Occipital lobe (tissue), 2 donors: Measurements from ENCODE around the gene FUT7. TPM values are rescaled to one million over a fixed set of nuclear protein-coding genes. Genes with fewer than 3 reads are reported as not detected.

Experiments used
- DNase-seq: peaks from one replicate; lab custom pipeline; 2025; lab: John Stamatoyannopoulos, UW
- total RNA-seq: library from RNA; depleted of rRNA; stranded (reverse); fragments of >200 nt; gene quantifications from one replicate; pipeline ENCODE4 v1.2.3, GENCODE V29; 2014

Gene FUT7, protein sequence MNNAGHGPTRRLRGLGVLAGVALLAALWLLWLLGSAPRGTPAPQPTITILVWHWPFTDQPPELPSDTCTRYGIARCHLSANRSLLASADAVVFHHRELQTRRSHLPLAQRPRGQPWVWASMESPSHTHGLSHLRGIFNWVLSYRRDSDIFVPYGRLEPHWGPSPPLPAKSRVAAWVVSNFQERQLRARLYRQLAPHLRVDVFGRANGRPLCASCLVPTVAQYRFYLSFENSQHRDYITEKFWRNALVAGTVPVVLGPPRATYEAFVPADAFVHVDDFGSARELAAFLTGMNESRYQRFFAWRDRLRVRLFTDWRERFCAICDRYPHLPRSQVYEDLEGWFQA
- total RNA-seq, result not detected

DNA sequence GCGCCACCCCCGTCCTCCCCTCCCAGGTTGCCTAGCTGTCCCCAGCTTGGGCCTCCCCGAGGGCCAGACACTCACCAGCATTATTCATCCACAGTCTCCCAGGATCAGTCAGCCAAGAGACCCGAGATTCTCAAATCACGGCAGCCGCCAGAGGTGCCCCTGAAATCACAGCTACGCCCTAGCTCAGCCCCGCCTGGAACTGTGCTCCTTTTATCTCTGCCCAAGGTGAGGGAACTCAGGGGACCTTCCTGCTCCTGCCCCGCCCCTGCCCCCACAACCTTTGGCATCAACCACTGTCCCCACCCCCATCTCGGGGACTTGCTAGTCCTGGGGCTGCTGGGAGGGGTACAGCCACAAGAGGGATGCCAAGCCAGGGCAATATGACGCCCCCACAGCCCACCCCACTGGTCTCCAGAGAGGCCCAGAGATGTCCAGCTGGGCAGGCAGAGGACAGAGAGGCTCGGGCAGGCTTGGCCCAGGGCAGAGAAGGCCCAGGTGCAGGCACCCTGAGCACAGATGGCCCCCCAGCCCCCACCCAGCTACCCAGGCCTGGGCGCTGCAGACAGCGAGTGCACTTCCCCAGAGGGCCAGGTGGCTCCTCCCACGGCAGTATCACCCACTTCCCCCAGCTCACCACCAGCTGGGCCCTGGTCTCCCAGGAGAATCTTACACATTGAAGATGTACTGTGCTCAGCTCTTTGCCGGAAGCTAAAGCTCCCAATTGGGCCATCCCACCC is at the start of gene FUT7:
Gene FUT7, minus strand, starts transcription at position 185 of the 737 bp plus-strand sequence. Its CDS starts 97 bp downstream, at position 88.
- DNase-seq, result no peak

DNA sequence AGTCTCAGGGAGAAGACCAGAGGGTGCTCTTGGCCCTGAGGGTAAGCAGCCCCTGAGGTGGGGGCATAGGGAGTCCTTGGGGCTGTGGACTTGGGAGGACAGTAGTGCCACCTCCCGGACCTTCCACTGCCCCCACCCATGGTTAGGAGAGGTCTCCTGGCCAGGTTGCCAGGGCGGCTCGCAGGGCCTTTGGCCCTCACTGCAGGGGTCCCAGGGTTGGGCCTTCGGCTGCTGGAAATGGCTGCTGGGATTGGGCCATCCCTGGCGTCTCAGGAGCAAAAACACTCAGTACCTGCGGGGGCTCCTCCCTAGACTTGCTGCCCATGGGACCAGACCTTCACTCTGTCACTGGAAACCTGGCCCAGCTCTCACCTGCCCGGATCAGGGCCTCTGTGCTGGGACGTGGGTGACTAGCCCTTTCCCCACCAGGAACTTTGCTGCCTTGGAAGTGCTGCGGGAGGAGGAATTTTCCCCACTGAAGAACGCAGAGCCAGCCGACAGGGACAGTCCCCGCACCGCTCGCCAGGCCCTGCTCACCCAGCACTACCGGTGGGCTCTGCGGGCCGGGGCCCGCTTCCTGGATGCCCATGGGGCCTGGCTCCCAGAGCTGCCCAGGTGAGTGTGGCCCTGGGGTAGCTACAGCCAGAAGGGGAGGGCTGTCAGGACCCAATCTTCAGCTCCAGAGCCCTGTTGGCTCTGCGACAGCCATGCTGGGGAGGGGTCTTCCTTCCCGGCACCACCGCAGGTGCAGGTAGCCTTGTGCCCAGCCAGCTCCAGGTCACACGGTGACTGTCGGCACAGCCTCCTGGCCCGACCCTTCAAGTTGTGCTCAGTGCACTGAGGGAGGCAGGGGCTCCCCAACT is 48.6 kb upstream of the FUT7 start:
- DNase-seq, result no peak

DNA sequence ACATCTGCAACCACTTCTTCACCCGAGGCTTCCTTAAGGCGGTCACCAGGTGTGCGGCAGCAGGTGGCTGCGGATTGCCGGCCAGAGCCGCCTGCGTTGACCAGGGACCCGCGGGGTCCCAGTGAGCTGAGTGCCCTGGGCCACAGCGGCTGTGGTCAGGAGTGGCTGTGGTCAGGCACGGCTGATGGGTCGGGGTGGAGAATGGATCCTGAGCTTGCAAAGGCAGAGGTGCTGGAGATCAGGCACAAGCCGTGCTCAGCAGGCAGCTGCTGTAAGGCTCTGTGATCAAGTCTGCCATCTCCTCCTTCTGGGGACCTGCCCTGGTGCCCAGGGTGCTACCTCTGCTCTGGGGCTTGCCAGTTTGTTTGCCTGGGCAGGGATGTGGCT is 47.5 kb upstream of the FUT7 start:
- no peak for DNase-seq

DNA sequence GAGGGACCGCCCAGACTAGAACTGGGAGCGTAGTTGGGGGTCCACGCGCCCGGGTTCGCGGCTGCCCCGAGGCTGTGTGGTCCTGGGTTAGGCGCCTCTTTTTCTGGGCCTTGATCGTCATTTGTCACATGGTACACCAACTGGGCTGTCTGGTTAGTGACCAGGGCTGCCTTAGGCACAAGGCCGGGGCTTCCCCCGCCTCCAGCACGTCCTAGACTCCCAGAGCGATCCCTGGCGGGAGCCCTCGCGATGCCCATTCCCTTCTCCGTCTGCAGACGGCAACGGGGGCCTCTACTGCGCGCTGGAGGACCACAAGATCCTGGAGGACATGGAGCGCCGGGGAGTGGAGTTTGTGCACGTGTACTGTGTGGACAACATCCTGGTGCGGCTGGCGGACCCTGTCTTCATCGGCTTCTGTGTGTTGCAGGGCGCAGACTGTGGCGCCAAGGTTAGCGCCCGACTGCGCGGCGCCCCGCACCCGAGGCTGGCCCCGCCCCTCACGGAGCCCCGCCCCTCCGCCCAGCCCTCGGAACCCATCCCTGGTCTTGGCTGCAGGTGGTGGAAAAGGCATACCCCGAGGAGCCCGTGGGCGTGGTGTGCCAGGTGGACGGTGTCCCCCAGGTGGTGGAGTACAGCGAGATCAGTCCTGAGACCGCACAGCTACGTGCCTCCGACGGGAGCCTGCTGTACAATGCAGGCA is 47.0 kb upstream of the FUT7 start:
- no peak for DNase-seq

DNA sequence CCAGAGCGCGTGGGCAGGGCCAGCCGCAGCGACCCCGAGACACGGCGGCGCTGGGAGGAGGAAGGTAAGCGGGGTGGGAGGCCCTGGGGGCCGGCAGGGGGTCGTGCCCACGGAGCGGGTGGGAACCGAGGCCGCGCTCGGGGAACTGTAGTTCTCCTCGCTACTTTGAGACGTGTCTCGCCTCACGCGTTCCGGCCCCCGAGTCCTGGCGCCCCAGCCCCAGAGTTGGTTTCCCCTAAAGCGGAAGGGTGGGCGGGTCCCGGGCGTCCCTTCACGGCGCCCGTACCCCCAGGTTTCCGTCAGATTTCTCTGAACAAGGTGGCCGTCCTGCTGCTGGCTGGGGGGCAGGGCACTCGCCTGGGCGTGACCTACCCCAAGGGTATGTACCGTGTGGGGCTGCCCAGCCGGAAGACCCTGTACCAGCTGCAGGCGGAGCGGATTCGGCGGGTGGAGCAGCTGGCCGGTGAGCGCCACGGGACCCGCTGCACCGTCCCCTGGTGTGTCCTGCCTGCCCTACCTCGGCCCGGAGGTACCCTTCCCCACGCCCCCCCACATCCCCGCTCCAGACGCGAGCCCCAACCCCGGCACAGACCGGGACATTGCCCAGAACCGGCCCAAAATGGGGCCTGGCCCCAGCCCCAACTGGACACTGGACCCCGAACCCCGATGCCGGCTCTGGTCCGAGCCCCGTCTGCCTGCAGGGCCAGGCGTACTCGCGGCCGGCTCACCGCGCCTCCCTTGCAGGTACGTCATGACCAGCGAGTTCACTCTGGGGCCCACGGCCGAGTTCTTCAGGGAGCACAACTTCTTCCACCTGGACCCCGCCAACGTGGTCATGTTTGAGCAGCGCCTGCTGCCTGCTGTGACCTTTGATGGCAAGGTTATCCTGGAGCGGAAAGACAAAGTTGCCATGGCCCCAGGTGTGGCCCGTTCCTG is 46.1 kb upstream of the FUT7 start:
- no peak for DNase-seq

DNA sequence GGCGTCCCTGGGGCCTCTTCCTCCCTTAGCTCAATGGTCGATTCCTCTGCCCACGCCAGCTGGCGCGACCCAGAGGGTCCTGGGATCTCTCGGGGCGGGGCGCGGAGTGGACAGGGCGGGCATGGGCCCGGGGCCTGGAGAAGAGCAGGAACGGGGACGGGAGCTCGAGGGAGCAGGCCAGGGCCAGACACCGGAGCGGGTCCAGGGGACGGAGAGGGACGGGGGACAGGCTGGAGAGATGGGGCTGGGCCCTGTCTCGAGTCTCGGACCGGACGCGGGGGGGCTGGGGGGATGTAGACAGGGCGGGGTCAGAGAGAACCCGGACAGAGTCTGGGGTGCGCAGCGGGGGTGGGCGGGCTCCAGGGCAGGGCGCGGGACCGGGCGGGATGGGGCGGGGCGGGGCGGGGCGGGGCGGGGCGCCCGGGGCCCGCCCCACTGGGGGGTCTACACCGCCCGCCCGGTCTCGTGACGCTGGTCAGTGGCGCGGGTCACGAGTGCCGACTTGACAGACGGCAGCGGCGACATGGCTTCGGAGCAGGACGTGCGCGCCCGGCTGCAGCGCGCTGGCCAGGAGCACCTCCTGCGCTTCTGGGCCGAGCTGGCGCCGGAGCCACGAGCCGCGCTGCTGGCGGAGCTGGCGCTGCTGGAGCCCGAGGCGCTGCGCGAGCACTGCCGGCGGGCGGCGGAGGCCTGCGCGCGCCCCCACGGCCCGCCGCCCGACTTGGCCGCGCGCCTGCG is 45.3 kb upstream of the FUT7 start, which contains the start of gene UAP1L1:
Gene UAP1L1, plus strand, starts transcription at position 508 of the 738 bp plus-strand sequence. Its CDS starts 16 bp downstream, at position 524.
- peak; percentile 77 for DNase-seq

DNA sequence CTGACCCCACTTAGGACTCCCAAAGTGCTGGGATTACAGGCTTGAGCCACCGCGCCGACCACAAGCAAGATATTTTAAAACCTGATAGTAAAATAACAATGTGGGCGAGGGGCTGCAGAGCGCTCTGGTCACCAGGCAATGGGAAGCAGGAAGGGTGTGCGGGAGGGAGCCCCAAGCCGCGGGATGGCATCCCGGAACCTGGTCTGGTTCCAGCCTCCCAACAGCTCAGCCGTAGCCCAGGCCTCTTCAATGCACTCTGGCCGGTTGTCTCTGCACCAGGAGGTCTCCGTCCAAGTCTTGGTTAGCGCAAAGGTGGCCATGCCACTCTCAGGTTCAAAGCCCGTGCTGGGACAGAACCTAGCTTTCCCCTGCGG is 44.7 kb upstream of the FUT7 start:
- DNase-seq, result no peak

DNA sequence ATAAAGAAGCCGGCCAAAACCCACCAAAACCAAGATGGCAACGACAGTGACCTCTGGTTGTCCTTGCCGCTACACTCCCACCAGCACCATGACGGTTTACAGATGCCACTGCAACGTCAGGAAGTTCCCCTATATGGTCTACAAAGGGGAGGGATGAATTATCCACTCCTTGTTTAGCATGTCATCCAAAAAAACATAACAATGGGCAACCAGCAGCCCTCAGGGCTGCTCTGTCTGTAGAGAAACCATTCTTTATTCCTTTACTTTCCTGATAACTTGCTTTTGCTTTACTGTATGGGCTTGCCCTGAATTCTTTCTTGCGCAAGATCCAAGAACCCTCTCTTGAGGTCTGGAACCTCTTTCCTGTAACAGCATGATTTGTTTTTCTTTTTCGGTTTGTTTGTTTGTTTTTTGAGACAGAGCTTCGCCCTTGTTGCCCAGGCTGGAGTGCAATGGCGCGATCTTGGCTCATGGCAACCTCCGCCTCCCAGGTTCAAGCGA is 43.4 kb upstream of the FUT7 start:
- DNase-seq, result no peak

DNA sequence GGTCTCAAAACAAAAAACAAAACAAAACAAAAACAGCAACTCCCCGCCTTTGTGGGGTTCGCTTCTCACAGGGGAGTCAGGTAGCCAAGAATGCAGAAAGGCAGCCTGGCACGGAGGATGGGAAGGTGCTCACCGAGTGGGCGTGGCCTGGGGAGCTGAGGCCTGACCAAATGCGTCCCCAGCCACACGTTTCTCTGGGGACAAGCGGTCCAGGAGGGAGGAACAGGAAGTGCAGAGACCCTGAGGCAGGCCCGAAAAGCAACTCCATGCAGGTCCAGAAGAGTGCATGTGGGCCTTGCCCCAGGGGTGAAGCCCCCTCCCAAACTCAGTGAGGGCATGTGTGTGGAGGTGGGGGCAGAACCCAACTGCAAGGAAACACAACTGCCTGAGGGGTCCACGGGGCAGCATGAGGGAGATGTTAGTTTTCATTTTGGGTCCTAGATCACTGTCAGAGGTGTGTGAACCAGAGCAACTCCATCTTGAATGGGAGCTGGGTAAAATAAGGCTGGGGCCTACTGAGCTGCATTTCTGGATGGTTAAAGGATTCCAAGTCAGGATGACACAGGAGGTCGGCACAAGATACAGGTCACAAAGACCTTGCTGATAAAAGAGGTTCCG is 42.9 kb upstream of the FUT7 start:
- no peak for DNase-seq

DNA sequence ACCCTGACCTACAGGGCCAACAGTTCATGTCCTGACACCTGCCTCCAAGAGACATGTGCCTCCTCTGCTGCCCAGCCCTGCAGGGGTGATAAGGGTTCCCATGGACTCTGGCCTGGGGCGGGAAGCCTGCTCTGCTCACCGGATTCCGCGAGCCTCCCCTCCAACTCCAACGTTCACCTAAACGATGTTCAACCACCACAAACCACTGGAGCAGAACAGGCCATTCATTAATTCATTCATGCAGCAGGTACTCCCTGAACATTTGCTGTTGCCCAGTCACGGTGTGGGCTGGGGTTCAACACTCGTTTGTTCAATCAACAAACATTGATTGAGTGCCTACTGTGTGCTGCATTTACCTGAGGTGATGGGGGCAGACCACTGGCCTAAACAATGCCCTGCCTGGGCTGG is 42.1 kb upstream of the FUT7 start:
- no peak for DNase-seq

DNA sequence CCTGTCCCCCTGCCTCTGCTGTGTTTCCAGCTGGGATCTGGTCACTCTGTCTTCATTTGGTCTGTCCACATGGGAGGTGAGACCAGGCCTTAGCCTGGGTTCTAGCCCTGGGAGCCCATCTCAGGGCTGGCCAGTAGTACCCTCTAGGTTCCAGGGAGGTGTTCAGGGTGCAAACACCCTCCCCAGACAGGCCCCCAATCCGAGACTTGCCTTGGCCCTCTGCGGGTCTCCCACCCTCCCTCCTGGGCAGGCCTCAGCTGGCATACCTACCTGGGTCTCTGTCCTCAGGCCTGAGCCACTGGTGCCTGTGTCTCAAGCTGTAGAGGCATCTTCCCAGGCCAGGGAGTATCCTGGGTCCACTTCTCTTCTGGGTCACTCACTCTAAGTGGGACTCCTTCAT is 39.4 kb upstream of the FUT7 start:
- DNase-seq, result no peak

DNA sequence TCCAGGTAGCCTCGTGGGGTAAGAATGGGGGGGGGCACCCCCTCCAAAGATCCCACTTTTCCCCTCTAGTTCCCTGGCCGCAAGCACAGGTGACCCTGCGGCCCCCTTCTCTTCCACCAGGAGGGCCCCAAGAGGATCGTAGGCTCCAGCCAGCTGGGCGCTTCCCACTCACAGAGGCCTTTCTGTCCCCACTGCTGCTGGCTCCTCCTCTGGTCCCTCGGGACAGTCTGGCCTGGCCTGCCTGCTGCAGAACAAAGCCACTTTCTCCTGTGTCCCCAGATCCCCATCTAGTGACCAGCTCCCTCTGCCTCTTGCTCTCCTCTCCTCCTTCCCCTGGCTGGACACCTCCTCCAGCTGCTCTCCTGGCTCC is 39.0 kb upstream of the FUT7 start:
- peak; percentile 61 for DNase-seq

DNA sequence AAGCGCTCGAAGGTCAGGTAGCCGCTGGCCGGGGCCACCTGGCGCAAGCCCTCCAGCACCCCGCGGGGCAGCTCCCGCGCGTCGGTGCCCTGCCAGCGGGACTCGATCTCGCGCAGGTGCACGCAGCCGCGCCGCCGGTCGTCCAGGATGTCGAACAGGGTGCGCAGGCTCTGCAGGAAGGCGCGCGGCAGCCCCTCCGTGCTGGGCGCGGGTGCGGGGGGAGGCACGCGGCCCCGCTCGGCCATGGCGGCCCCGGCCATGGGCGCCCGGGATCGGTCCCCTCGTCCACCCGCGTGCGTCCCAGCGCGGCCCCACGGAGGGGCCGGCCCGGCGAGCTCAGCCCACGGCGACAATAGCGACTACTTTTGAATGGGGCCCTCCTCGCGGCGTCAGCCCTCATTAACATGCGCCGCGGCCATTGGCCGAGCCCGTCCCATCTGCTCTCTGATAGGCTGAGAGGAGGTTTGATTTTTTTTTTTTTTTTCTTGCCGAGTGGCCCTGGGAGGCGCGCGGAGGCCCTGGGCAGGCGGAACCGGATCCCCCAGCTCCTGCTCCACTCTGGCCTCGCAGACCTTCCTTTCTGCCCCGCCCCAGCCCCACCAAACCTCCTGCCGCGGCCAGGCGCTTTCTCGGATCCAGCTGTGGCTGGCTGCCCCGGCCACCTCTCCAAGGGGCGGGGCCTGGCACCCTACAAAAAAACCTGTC is 38.5 kb upstream of the FUT7 start, which contains the start of gene SAPCD2:
Gene SAPCD2, minus strand, starts transcription at position 357 of the 705 bp plus-strand sequence. Its CDS starts 97 bp downstream, at position 260.
- DNase-seq, result peak; percentile 68

DNA sequence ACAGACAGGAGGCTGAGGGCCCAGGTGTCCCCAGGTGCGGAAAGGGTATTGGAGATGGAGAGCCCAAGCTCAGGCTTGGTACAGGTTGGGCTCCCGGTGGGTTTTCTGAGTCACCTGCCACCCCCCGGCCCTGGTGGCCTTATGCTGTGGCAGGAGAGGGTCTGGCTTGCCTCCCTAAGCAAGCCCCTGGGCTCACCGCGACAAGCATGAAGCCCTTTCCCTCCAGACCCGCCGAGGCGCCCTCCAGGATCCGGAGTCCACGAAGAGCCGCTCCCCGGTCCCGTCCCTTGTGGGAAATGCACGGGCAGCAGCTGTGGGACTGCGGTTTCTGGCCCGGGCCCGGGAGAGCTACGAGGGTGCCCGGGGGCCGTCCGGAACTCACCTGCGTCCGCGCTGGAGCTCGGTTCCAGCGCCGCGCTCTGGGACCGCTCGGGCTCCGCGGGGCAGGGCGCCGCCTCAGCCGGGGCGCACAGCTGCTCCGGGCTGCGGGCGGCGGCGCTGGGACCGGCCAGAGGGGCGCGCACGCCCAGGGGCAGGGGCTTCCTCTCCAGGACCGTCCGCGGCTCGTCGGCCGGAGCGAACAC is 37.7 kb upstream of the FUT7 start:
- no peak for DNase-seq

DNA sequence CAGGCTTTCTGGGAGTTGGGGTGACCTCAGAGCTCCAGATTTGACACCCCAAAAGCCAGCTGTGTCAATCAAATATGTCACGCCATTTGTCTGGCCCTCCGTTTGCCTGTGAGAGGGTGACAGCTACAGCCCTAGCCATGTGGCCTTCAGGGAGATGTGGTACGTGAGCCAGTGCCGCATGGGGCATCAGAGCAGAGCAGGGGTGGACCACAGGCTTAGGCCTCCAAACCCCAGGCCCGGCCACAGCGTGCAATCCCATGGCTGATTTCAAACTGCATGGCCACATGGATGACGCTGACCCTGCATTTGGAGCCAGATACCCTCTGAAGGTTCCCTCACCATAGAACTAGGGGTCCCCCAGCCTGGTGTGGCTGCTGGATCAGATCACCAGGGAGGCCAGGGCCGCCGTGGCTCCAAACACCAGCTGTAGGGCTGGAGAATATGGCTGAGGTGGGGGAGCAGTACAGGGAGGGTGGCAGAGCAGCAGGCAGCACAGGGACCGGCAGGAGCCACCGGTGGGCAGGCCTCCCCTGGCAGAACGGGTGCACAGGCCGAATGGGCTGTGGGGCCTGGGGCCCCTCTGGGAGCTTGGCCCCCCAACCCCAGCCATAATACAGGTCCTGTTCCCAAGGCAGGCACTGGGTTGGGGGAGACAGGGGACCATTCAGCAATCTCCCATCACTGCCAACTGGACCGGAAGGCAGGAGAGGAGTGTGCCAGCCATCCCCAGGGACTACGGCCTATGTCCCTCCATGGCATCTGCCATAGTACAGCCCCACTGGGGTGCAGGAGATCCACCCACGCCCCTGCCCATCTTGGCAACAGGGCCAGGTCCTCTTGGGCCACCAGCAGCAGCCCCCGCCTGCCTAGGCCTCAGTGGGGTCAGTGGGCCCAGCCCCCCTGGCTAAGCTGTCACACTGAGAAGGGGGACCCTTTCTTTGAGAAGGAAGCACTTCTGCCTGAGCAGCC is 36.9 kb upstream of the FUT7 start:
- no peak for DNase-seq

DNA sequence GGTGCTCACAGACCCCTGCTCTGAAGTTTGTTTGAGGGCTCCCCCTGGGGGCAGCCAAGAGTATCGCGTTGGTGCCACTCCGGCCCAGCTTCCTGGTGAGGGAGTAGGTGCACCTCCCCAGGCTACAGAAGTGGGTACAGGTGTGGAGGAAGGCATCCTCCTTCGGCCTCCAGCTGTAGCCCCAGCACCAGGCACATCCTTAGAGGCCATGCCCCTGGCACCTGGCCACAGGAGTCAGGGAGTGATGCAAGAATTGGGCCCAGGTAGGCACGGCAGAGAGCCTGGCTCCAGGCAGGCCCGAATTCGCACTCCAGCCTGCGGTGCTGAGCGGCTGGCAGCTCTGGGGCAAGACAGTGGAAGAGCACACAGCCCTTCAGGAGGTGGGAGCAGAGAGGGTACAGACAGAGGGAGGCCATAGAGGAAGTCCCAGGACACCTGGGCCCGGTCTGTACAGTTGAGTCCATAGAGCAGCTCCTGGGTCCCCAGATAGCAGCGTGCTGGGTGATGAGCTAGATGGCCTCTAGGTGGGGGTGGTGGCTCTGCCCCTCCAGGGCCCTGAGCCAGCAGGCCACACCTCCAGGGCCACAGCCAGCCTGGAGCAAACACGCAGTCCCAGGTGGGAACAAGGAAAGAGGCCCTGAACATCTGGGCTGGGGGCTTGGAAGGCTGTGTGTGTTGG is 36.1 kb upstream of the FUT7 start:
- DNase-seq, result peak; percentile 47
